ENCODE measurements around the gene LBHD2. TPM values are rescaled to one million over a fixed set of nuclear protein-coding genes. Genes with fewer than 3 reads are reported as not detected.

LBHD2 gene
- total and polyA plus RNA-seq, 2 of the 13 experiments (the other 11 are each of a cell fraction or from before 2014, with no cell fraction given): 0.67 to 1.00 TPM

DNA sequence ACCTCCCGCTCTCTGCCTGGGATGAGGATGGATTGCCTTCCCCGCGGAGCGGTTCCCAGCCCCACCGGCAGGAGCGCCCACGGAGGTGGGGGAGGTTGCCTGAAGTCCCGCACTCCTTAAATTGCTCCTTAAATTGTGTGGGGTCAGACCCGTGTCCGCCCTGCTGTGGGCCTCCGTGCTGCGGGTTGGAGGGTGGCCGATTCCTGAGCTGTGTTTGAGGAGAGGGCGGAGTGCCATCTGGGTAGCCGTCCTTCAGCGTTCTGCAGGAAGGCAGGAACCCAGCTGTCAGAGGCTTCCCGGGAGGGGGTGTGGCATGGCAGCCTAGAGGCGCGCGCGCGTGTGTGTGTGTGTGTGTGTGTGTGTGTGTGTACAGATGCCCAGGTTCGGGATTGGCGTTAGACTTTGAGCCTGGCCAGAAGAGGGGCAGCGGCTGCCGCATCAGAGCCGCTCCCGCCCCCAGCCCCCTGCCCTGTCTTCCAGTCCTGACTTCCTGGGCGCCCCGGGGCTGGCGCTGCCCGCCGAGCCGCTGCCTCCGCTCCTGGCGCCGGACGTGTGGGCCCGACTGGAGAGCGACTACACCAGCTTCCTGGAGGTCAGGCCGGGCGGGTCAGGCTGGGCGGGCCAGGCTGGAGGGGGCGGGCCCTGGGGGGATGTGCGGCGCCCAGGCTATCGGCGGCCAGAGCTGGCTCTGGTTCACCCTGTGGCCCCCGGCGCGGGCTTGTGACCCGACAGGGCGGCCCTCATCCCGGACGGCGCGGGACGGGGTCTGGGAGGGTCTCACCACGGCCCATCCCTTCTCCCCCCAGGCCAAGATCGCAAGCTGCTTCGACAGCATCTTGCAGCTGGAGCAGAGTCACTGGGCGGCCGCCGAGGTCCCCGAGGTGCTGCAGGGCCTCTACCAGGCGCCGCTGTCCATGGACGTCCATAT lies 19.7 kb downstream of the LBHD2 start (continued):
- TF ChIP-seq, protein P1, sequence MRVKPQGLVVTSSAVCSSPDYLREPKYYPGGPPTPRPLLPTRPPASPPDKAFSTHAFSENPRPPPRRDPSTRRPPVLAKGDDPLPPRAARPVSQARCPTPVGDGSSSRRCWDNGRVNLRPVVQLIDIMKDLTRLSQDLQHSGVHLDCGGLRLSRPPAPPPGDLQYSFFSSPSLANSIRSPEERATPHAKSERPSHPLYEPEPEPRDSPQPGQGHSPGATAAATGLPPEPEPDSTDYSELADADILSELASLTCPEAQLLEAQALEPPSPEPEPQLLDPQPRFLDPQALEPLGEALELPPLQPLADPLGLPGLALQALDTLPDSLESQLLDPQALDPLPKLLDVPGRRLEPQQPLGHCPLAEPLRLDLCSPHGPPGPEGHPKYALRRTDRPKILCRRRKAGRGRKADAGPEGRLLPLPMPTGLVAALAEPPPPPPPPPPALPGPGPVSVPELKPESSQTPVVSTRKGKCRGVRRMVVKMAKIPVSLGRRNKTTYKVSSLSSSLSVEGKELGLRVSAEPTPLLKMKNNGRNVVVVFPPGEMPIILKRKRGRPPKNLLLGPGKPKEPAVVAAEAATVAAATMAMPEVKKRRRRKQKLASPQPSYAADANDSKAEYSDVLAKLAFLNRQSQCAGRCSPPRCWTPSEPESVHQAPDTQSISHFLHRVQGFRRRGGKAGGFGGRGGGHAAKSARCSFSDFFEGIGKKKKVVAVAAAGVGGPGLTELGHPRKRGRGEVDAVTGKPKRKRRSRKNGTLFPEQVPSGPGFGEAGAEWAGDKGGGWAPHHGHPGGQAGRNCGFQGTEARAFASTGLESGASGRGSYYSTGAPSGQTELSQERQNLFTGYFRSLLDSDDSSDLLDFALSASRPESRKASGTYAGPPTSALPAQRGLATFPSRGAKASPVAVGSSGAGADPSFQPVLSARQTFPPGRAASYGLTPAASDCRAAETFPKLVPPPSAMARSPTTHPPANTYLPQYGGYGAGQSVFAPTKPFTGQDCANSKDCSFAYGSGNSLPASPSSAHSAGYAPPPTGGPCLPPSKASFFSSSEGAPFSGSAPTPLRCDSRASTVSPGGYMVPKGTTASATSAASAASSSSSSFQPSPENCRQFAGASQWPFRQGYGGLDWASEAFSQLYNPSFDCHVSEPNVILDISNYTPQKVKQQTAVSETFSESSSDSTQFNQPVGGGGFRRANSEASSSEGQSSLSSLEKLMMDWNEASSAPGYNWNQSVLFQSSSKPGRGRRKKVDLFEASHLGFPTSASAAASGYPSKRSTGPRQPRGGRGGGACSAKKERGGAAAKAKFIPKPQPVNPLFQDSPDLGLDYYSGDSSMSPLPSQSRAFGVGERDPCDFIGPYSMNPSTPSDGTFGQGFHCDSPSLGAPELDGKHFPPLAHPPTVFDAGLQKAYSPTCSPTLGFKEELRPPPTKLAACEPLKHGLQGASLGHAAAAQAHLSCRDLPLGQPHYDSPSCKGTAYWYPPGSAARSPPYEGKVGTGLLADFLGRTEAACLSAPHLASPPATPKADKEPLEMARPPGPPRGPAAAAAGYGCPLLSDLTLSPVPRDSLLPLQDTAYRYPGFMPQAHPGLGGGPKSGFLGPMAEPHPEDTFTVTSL (CRISPR knock-in tag; IDR thresholded peaks at IDR 0.05; ENCODE audit: borderline replicate concordance): peak; percentile 58; the same call in 1 of the 2 replicates
- TF ChIP-seq, protein P2, sequence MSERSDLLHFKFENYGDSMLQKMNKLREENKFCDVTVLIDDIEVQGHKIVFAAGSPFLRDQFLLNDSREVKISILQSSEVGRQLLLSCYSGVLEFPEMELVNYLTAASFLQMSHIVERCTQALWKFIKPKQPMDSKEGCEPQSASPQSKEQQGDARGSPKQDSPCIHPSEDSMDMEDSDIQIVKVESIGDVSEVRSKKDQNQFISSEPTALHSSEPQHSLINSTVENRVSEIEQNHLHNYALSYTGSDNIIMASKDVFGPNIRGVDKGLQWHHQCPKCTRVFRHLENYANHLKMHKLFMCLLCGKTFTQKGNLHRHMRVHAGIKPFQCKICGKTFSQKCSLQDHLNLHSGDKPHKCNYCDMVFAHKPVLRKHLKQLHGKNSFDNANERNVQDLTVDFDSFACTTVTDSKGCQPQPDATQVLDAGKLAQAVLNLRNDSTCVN (CRISPR knock-in tag; IDR thresholded peaks at IDR 0.05; ENCODE audit: borderline replicate concordance): peak; percentile 38; the same call in 1 of the 2 replicates
- TF ChIP-seq TARDBP (CRISPR knock-in tag; IDR thresholded peaks at IDR 0.05) (peak; percentile 93), FOXA3 (CRISPR knock-in tag; IDR thresholded peaks at IDR 0.05) (peak; percentile 4; the same call in 1 of the 2 replicates), TP53 (CRISPR knock-in tag; conservative IDR thresholded peaks at IDR 0.05) (no peak; the same call in 1 of the 2 replicates), IRX3 (CRISPR knock-in tag; IDR thresholded peaks at IDR 0.05; ENCODE audit: borderline replicate concordance, low read depth) (no peak), MXI1 (IDR thresholded peaks at IDR 0.05; ENCODE audit: borderline replicate concordance, low read depth, low read length) (peak; percentile 94; the same call in 2 of the 3 replicates), ARID2 (CRISPR knock-in tag; IDR thresholded peaks at IDR 0.05; ENCODE audit: borderline replicate concordance) (no peak), ZNF781 (CRISPR knock-in tag; IDR thresholded peaks at IDR 0.05; ENCODE audit: borderline replicate concordance, not compliant biosample characterization) (peak; percentile 60), ZNF160 (CRISPR knock-in tag; IDR thresholded peaks at IDR 0.05) (0 out of 2 replicates have a peak, but pooled peaks have one; percentile 12), SMARCE1 (IDR thresholded peaks at IDR 0.05; ENCODE audit: borderline replicate concordance) (no peak), ZBTB20 (CRISPR knock-in tag; IDR thresholded peaks at IDR 0.05; ENCODE audit: borderline replicate concordance, low read depth) (no peak)
- TF ChIP-seq, protein P3, sequence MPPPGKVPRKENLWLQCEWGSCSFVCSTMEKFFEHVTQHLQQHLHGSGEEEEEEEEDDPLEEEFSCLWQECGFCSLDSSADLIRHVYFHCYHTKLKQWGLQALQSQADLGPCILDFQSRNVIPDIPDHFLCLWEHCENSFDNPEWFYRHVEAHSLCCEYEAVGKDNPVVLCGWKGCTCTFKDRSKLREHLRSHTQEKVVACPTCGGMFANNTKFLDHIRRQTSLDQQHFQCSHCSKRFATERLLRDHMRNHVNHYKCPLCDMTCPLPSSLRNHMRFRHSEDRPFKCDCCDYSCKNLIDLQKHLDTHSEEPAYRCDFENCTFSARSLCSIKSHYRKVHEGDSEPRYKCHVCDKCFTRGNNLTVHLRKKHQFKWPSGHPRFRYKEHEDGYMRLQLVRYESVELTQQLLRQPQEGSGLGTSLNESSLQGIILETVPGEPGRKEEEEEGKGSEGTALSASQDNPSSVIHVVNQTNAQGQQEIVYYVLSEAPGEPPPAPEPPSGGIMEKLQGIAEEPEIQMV (CRISPR knock-in tag; IDR thresholded peaks at IDR 0.05; ENCODE audit: low read depth): peak; percentile 63; the same call in 1 of the 2 replicates
- TF ChIP-seq, protein P4, sequence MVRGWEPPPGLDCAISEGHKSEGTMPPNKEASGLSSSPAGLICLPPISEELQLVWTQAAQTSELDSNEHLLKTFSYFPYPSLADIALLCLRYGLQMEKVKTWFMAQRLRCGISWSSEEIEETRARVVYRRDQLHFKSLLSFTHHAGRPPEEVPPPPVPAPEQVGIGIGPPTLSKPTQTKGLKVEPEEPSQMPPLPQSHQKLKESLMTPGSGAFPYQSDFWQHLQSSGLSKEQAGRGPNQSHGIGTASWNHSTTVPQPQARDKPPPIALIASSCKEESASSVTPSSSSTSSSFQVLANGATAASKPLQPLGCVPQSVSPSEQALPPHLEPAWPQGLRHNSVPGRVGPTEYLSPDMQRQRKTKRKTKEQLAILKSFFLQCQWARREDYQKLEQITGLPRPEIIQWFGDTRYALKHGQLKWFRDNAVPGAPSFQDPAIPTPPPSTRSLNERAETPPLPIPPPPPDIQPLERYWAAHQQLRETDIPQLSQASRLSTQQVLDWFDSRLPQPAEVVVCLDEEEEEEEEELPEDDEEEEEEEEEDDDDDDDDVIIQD (CRISPR knock-in tag; IDR thresholded peaks at IDR 0.05; ENCODE audit: low read depth): no peak
- TF ChIP-seq, protein P5, sequence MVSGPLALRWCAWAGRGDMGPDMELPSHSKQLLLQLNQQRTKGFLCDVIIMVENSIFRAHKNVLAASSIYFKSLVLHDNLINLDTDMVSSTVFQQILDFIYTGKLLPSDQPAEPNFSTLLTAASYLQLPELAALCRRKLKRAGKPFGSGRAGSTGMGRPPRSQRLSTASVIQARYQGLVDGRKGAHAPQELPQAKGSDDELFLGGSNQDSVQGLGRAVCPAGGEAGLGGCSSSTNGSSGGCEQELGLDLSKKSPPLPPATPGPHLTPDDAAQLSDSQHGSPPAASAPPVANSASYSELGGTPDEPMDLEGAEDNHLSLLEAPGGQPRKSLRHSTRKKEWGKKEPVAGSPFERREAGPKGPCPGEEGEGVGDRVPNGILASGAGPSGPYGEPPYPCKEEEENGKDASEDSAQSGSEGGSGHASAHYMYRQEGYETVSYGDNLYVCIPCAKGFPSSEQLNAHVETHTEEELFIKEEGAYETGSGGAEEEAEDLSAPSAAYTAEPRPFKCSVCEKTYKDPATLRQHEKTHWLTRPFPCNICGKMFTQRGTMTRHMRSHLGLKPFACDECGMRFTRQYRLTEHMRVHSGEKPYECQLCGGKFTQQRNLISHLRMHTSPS (CRISPR knock-in tag; IDR thresholded peaks at IDR 0.05; ENCODE audit: low read depth): peak; percentile 99
